Aorta (tissue), 5 donors: ENCODE data around the gene ARRDC1. TPM values are rescaled to one million over a fixed set of nuclear protein-coding genes. Genes with fewer than 3 reads are reported as not detected.
A peak's percentile ranks its signal among the peaks of the same experiment; 100 is the strongest.

Source experiments
- ATAC-seq: fragments of 200-7000 bp; cut with Tn5 transposase; one replicate; pipeline ENCODE4 v1.9.1; 2022; ENCODE audit warnings: moderate library complexity; ENCODE audit not compliant: low FRiP score
- DNase-seq, 2 donors: peaks; one replicate each; pipeline ENCODE4 v3.0.0-alpha.2; 2020
- H3K27ac ChIP-seq, 2 donors: one replicate each; pipeline ENCODE4 v1.5.1; 2013; ENCODE audit warnings: low read length in 2 of 2, mild to moderate bottlenecking in 2 of 2, moderate library complexity in 2 of 2, control low read depth in 1 of 2, inconsistent platforms in 1 of 2, low read depth in 1 of 2
- H3K27me3 ChIP-seq, 2 donors: one replicate each; pipeline ENCODE4 v1.6.1; 2013; ENCODE audit warnings: control low read depth in 1 of 2, low read length in 1 of 2, mild to moderate bottlenecking in 1 of 2, moderate library complexity in 1 of 2; ENCODE audit not compliant: insufficient read depth in 2 of 2, control insufficient read depth in 1 of 2
- H3K36me3 ChIP-seq, 2 donors: one replicate each; pipeline ENCODE4 v1.6.1; 2013; ENCODE audit warnings: control low read depth in 1 of 2, low read length in 1 of 2, mild to moderate bottlenecking in 1 of 2; ENCODE audit not compliant: insufficient read depth in 2 of 2, control insufficient read depth in 1 of 2
- H3K4me1 ChIP-seq, 2 donors: one replicate each; pipeline ENCODE4 v1.6.1; 2013; ENCODE audit warnings: low read length in 2 of 2, control low read depth in 1 of 2, mild to moderate bottlenecking in 1 of 2, moderate library complexity in 1 of 2; ENCODE audit not compliant: insufficient read depth in 2 of 2, control insufficient read depth in 1 of 2
- H3K4me3 ChIP-seq, 2 donors: one replicate each; pipeline ENCODE4 v1.5.1; 2013; ENCODE audit warnings: low read length in 2 of 2, control low read depth in 1 of 2, mild to moderate bottlenecking in 1 of 2
- H3K9me3 ChIP-seq: one replicate; pipeline ENCODE4 v1.6.1; 2013; ENCODE audit warnings: mild to moderate bottlenecking, low read length; ENCODE audit not compliant: control insufficient read depth
- WGBS, 2 donors: extraction: QIAGEN DNeasy Blood & Tissue Kit; methylation state at CpG; one replicate each; pipeline ENCODE4 v1.1.7; 2013; 5-methylcytosine and 5-hydroxymethylcytosine counted together
- intact Hi-C, 2 donors: fragments of 100-400 bp; cut with DNase I; formaldehyde crosslinking; loops; one replicate each; pipeline versions ENCODE4 v1.14.2 to v1.15.0; 2022
- polyA plus RNA-seq, 2 donors: library from polyadenylated mRNA; stranded (reverse); fragments of 200-250 nt; gene quantifications; one replicate each; pipeline ENCODE4 v1.2.3, GENCODE V29; 2013
- total RNA-seq, 2 donors: library from RNA; stranded (reverse); fragmentation: NEBNext Ultra II Directional; extraction: Animal tissue kit (Norgen Biotek cat#: 25700); gene quantifications; one replicate each; pipeline ENCODE4 v1.2.1, GENCODE V29; 2021
- donor health status: healthy with polysubstance abuse.
- donor health status: Bipolar disorder and iron deficiency.
- donor health status: DM: no; HTN: no; CAD: no.
- donor health status: DM: no; HTN: no; CAD: no.
- donor health status: DM: yes; HTN: yes; CAD: no.

ARRDC1 gene
- total and polyA plus RNA-seq, 4 donors, result 20.6 to 58.9 (median 31.2) TPM

GRCh38 chr9:137647096-137647714 is 41.7 kb downstream of the ARRDC1 start:
- ATAC-seq (no peak), DNase-seq (peak in 1 of 2 donors; percentile 40)
- WGBS, 2 donors, result 81 to 82% methylated on average over 15 of the region's 15 CpGs
- no peak overlapping the region for H3K4me3 ChIP-seq
- no peaks in the 10 kb centered on the region for H3K9me3 ChIP-seq
- no peaks in the 10 kb centered on the region for H3K4me1 ChIP-seq
- H3K27me3 ChIP-seq, result no peaks in the 10 kb centered on the region
- H3K36me3 ChIP-seq, result peaks cover 0 to 2% of the 10 kb centered on the region in 2 donors
- intact Hi-C loops, result no loop called here
- no peak overlapping the region for H3K27ac ChIP-seq

DNA sequence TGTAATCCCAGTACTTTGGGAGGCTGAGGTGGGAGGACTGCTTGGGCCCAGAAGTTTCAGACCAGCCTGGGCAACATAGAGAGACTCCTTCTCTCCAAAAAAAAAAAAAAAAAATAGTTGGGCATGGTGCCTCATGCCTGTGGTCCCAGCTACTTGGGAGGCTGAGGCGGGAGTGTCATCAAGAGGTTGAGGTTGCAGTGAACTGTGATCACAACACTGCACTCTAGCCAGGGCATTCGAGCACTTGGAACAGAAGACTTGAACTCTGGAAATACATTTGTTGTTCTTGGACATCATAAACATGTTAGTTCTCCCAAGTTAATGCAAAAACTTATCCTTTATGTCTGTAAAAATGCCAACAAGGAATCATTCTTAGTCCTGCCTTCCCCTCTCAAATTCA is 42.9 kb downstream of the ARRDC1 start:
- ATAC-seq, result no peak
- Histone ChIP-seq H3K9me3 (no peaks in the 10 kb centered on the region), H3K36me3 (peaks cover 0 to 2% of the 10 kb centered on the region in 2 donors), H3K4me1 (no peaks in the 10 kb centered on the region), H3K4me3 (no peak overlapping the region), H3K27me3 (no peaks in the 10 kb centered on the region), H3K27ac (no peak overlapping the region)
- 29 to 42% methylated on average over 2 of the region's 2 CpGs for WGBS, 2 donors
- peak in 1 of 2 donors; percentile 9 for DNase-seq
- intact Hi-C loops, result no loop called here

DNA sequence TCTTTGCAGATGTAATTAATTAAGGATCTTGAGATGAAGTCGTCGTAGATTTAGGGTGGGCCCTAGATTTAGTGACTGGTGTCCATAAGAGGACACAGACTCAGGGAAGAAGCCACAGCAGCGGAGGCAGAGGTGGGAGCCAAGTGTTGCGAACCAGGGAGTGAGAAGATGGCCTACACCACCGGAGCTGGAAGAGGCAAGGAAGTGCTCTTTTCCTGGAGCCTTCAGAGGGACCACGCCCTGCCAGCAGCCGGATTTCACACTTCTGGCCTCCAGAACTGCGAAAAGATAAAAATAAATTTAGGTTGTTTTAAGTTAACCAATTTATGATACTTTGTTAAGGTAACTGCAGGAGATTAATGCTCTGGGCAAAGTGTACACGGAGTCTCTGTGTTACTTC is 44.1 kb downstream of the ARRDC1 start:
- Histone ChIP-seq H3K27ac (no peak overlapping the region), H3K9me3 (no peaks in the 10 kb centered on the region), H3K27me3 (no peaks in the 10 kb centered on the region), H3K4me3 (no peak overlapping the region), H3K4me1 (no peaks in the 10 kb centered on the region), H3K36me3 (peaks cover 0 to 3% of the 10 kb centered on the region in 2 donors)
- WGBS, 2 donors, result 92 to 95% methylated on average over 9 of the region's 9 CpGs
- intact Hi-C loops, result no loop called here
- ATAC-seq, result no peak
- DNase-seq, result peak in 1 of 2 donors; percentile 34

- Histone ChIP-seq H3K27ac (no peak overlapping the region), H3K4me3 (no peak overlapping the region), H3K36me3 (peaks cover 0 to 6% of the 10 kb centered on the region in 2 donors), H3K9me3 (no peaks in the 10 kb centered on the region), H3K27me3 (no peaks in the 10 kb centered on the region), H3K4me1 (no peaks in the 10 kb centered on the region)
- no peak for DNase-seq
- WGBS, 2 donors, result 94 to 96% methylated on average over 2 of the region's 2 CpGs
- intact Hi-C loops, result no loop called here
- ATAC-seq, result no peak
These were observed 44.8 kb downstream of the ARRDC1 start for GRCh38 chr9:137650259-137650658.

DNA sequence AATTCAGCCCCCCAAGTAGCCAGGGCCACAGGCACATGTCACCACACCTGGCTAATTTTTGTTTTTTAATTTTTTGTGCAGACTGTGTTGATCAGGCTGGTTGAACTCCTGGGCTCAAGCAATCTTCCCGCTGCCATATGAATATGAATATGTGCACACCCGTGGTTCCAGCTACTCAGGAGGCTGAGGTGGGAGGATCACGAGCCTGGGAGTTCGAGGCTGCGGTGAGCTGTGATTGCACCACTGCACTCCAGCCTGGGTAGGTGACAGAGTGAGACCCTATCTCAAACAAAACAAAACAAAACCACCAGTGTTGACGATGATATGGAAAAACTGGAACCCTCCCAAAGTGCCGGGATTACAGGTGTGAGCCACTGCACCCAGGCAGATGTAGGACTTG is 45.3 kb downstream of the ARRDC1 start:
- intact Hi-C loops, result no loop called here
- H3K27ac ChIP-seq, result no peak overlapping the region
- 91 to 92% methylated on average over 7 of the region's 7 CpGs for WGBS, 2 donors
- no peak for ATAC-seq
- no peaks in the 10 kb centered on the region for H3K27me3 ChIP-seq
- no peaks in the 10 kb centered on the region for H3K9me3 ChIP-seq
- no peaks in the 10 kb centered on the region for H3K4me1 ChIP-seq
- H3K36me3 ChIP-seq, result peaks cover 0 to 6% of the 10 kb centered on the region in 2 donors
- H3K4me3 ChIP-seq, result no peak overlapping the region
- DNase-seq, result peak; percentile 6 to 20

GRCh38 chr9:137656416-137656815 is 50.9 kb downstream of the ARRDC1 start:
- Histone ChIP-seq H3K4me1 (no peaks in the 10 kb centered on the region), H3K4me3 (no peak overlapping the region), H3K27ac (no peak overlapping the region), H3K9me3 (no peaks in the 10 kb centered on the region), H3K36me3 (peaks cover 0 to 3% of the 10 kb centered on the region in 2 donors), H3K27me3 (no peaks in the 10 kb centered on the region)
- intact Hi-C loops, result no loop called here
- no peak for ATAC-seq
- 96 to 98% methylated on average over 6 of the region's 6 CpGs for WGBS, 2 donors
- peak in 1 of 2 donors; percentile 59 for DNase-seq

- no peaks in the 10 kb centered on the region for H3K9me3 ChIP-seq
- H3K4me1 ChIP-seq, result no peaks in the 10 kb centered on the region
- 84 to 85% methylated on average over 2 of the region's 2 CpGs for WGBS, 2 donors
- H3K27ac ChIP-seq, result no peak overlapping the region
- no peaks in the 10 kb centered on the region for H3K27me3 ChIP-seq
- no peak for ATAC-seq
- no peak overlapping the region for H3K4me3 ChIP-seq
- intact Hi-C loops, result no loop called here
- no peak for DNase-seq
- H3K36me3 ChIP-seq, result peaks cover 0 to 3% of the 10 kb centered on the region in 2 donors
These were observed 52.1 kb downstream of the ARRDC1 start for GRCh38 chr9:137657606-137658005.

DNA sequence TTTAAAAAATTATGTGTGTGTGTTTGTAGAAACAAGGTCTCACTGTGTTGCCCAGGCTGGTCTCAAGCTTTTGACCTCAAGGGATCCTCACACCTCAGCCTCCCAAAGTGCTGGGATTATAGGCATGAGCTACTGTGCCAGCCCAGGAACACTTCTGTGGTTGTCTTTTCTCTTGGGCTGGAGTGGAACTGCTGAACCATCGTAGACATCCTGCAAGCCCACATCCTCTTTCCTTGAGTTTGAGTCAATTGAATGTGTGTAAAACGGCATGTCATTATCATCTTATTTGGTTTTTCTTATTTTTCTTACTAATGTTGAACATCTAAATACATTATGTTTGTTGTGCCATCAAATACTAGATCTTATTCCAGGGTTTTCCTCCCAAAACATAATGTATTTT is 53.3 kb downstream of the ARRDC1 start:
- DNase-seq (no peak), ATAC-seq (no peak)
- H3K4me1 ChIP-seq, result no peaks in the 10 kb centered on the region
- no peaks in the 10 kb centered on the region for H3K9me3 ChIP-seq
- peaks cover 0 to 3% of the 10 kb centered on the region in 2 donors for H3K36me3 ChIP-seq
- WGBS, 2 donors, result 91 to 97% methylated on average over 2 of the region's 2 CpGs
- intact Hi-C loops, result no loop called here
- H3K4me3 ChIP-seq, result no peak overlapping the region
- no peak overlapping the region for H3K27ac ChIP-seq
- no peaks in the 10 kb centered on the region for H3K27me3 ChIP-seq

DNA sequence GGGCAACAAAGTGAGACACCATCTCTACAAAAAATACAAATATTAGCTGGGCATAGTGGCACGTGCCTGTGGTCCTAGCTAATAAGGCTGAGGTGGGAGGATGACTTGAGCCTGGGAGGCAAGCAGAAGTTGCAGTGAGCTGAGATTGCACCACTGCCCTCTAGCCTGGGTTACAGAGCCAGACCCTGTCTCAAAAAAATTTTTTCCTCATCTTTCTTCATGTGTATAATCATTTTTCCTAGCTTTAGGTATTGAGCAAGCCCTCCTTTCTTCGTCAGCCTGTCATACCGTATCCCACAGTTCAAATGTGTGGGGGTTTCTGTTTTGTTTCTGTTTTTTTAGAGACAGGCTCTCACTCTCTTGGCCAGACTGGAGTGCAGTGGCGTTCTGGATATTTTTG is 54.7 kb downstream of the ARRDC1 start:
- DNase-seq (peak in 1 of 2 donors; percentile 28), ATAC-seq (no peak)
- no peaks in the 10 kb centered on the region for H3K36me3 ChIP-seq
- H3K9me3 ChIP-seq, result no peaks in the 10 kb centered on the region
- H3K4me3 ChIP-seq, result no peak overlapping the region
- no peaks in the 10 kb centered on the region for H3K27me3 ChIP-seq
- intact Hi-C loops, result no loop called here
- no peak overlapping the region for H3K27ac ChIP-seq
- no peaks in the 10 kb centered on the region for H3K4me1 ChIP-seq
- 20 to 23% methylated on average over 4 of the region's 4 CpGs for WGBS, 2 donors
